GM18502 (cell line): ENCODE results near the gene DOCK8.

Experiments used
- ATAC-seq: cut with Tn5 transposase; IDR thresholded peaks from one replicate; pipeline ENCODE4 v1.9.1; 2021; ENCODE audit warnings: mild to moderate bottlenecking; ENCODE audit not compliant: unreplicated experiment, poor library complexity

The DOCK8 gene

GRCh38 chr9:353077-353476 is 138.4 kb downstream of the DOCK8 start:
- no peak for ATAC-seq

GRCh38 chr9:354453-354852 is 139.8 kb downstream of the DOCK8 start:
- ATAC-seq, result no peak

GRCh38 chr9:357560-357959 is 142.9 kb downstream of the DOCK8 start:
- ATAC-seq, result no peak

GRCh38 chr9:362561-363273 is 148.1 kb downstream of the DOCK8 start:
- ATAC-seq, result no peak

- ATAC-seq, result no peak
Observed at GRCh38 chr9:363274-363612, 148.6 kb downstream of the DOCK8 start.

- no peak for ATAC-seq
Observed at GRCh38 chr9:365436-365835, 150.8 kb downstream of the DOCK8 start.

GRCh38 chr9:366620-367019 is 152.0 kb downstream of the DOCK8 start:
- no peak for ATAC-seq

- no peak for ATAC-seq
Observed at GRCh38 chr9:370086-370485, 155.4 kb downstream of the DOCK8 start.

- no peak for ATAC-seq
Observed at GRCh38 chr9:371349-371748, 156.7 kb downstream of the DOCK8 start.

- ATAC-seq, result no peak
Observed at GRCh38 chr9:372128-372527, 157.5 kb downstream of the DOCK8 start.

GRCh38 chr9:373759-374206 is 159.1 kb downstream of the DOCK8 start:
- no peak for ATAC-seq

GRCh38 chr9:374736-375135 is 160.1 kb downstream of the DOCK8 start:
- ATAC-seq, result no peak

- ATAC-seq, result no peak
Observed at GRCh38 chr9:376115-376514, 161.4 kb downstream of the DOCK8 start.

- no peak for ATAC-seq
Observed at GRCh38 chr9:378263-378662, 163.6 kb downstream of the DOCK8 start.

- ATAC-seq, result no peak
Observed at GRCh38 chr9:382383-382782, 167.7 kb downstream of the DOCK8 start.

GRCh38 chr9:385818-386398 is 171.2 kb downstream of the DOCK8 start:
- no peak for ATAC-seq

- ATAC-seq, result peak; percentile 46
Observed at GRCh38 chr9:389159-389558, 174.5 kb downstream of the DOCK8 start.

GRCh38 chr9:389758-390157 is 175.1 kb downstream of the DOCK8 start:
- no peak for ATAC-seq

GRCh38 chr9:392077-392804 is 177.6 kb downstream of the DOCK8 start:
- no peak for ATAC-seq

- ATAC-seq, result no peak
Observed at GRCh38 chr9:394347-395052, 179.8 kb downstream of the DOCK8 start.

- no peak for ATAC-seq
Observed at GRCh38 chr9:396396-396795, 181.7 kb downstream of the DOCK8 start.
